Gastrocnemius medialis (tissue), 4 donors: Measurements from ENCODE around the gene CPTP. TPM values are rescaled to one million over a fixed set of nuclear protein-coding genes. Genes with fewer than 3 reads are reported as not detected.

Experiments
- ATAC-seq, 2 donors: fragments of 150-250 bp; one replicate each; pipeline ENCODE4 v1.9.1; 2016
- DNase-seq, 2 donors: peaks; one replicate each; pipeline ENCODE4 v3.0.0-alpha.2; 2019
- H3K27ac ChIP-seq, 4 donors: fragments of 200-600 bp; sonication (generic); 1 replicate in 1 of 4; 2 replicates in 3 of 4; pipeline ENCODE4 v1.5.1; 2016 to 2018; ENCODE audit warnings: mild to moderate bottlenecking in 2 of 4, moderate library complexity in 1 of 4
- H3K27me3 ChIP-seq, 3 donors: fragments of 200-600 bp; sonication (generic) in 2 of 3; 1 replicate in 1 of 3; 2 replicates in 2 of 3; pipeline versions ENCODE4 v1.5.1 to v1.6.0; 2016 to 2019; ENCODE audit warnings: mild to moderate bottlenecking in 1 of 3, moderate library complexity in 1 of 3
- H3K36me3 ChIP-seq, 2 donors: fragments of 200-600 bp; sonication (generic) in 1 of 2; one replicate each; pipeline ENCODE4 v1.5.1; 2017 to 2018
- H3K4me1 ChIP-seq, 2 donors: fragments of 200-600 bp; sonication (generic) in 1 of 2; one replicate each; pipeline ENCODE4 v1.5.1; 2016 to 2017; ENCODE audit warnings: mild to moderate bottlenecking in 2 of 2
- H3K4me3 ChIP-seq, 4 donors: fragments of 200-600 bp; sonication (generic) in 3 of 4; 1 replicate in 1 of 4; 2 replicates in 3 of 4; pipeline ENCODE4 v1.5.1; 2016 to 2019; ENCODE audit warnings: mild to moderate bottlenecking in 2 of 4
- H3K9me3 ChIP-seq, 3 donors: fragments of 200-600 bp; sonication (generic) in 2 of 3; 1 replicate in 1 of 3; 2 replicates in 2 of 3; pipeline ENCODE4 v1.5.1; 2016 to 2019
- CTCF ChIP-seq, 5 experiments: fragments of 450-650 bp in 3 of 5; fragments of 200-600 bp in 2 of 5; sonication (generic) in 2 of 5; IDR thresholded peaks in 4 of 5; conservative IDR thresholded peaks in 1 of 5; 1 replicate in 4 of 5; 2 replicates in 1 of 5; pipeline ENCODE4 v1.5.1; 2016 to 2019; ENCODE audit warnings: antibody characterized with exemption in 5 of 5, mild to moderate bottlenecking in 3 of 5, moderate library complexity in 3 of 5
- POLR2A ChIP-seq, 2 donors: fragments of 450-650 bp; IDR thresholded peaks; one replicate each; pipeline ENCODE4 v1.6.1; 2017; ENCODE audit warnings: antibody characterized with exemption in 2 of 2, mild to moderate bottlenecking in 2 of 2, moderate library complexity in 2 of 2
- in situ Hi-C, 4 donors: fragments of 200-750 bp; cut with MboI; loops; one replicate each; pipeline versions ENCODE4 v1.15.0 to v1.8.0; 2017; ENCODE audit warnings: low sequenced_read_pairs in 4 of 4
- intact Hi-C: fragments of 100-400 bp; cut with DNase I; formaldehyde crosslinking; loops from one replicate; pipeline ENCODE4 v1.15.1; 2023; ENCODE audit warnings: low total_unique reads
- total RNA-seq, 4 donors: library from RNA; depleted of rRNA; stranded (reverse); fragments of >200 nt; gene quantifications; one replicate each; pipeline versions ENCODE4 v1.1.0 to v1.2.3, GENCODE V29; 2016

Gene CPTP
- total RNA-seq, 4 donors from 2014 or later = 22.7 to 64.9 (median 34.0) TPM

GRCh38 chr1:1330366-1331067 is 5.9 kb downstream of the CPTP start:
- DNase-seq (no peak), ATAC-seq (no peak)
- Histone ChIP-seq H3K4me3 (no peak overlapping the region), H3K36me3 (peaks cover 0 to 9% of the 10 kb centered on the region in 2 donors), H3K9me3 (no peaks in the 10 kb centered on the region), H3K27ac (no peak overlapping the region), H3K27me3 (no peaks in the 10 kb centered on the region), H3K4me1 (peaks cover 34 to 42% of the 10 kb centered on the region in 2 donors)
- in situ Hi-C loops = no loop called here
- TF ChIP-seq POLR2A (IDR thresholded peaks at IDR 0.05) (no peak), CTCF (IDR thresholded peaks at IDR 0.05 in 4 of 5, conservative IDR thresholded peaks at IDR 0.05 in 1 of 5) (no peak)
- intact Hi-C loops = no loop called here

- intact Hi-C loops (no loop called here), in situ Hi-C loops (no loop called here)
- peaks cover 26 to 34% of the 10 kb centered on the region in 2 donors for H3K4me1 ChIP-seq
- H3K27me3 ChIP-seq = no peaks in the 10 kb centered on the region
- TF ChIP-seq CTCF (IDR thresholded peaks at IDR 0.05 in 4 of 5, conservative IDR thresholded peaks at IDR 0.05 in 1 of 5) = no peak
- TF ChIP-seq POLR2A (IDR thresholded peaks at IDR 0.05) = no peak
- no peaks in the 10 kb centered on the region for H3K9me3 ChIP-seq
- peaks cover 0 to 15% of the 10 kb centered on the region in 2 donors for H3K36me3 ChIP-seq
- no peak within 1 kb of the TSS for H3K27ac ChIP-seq
- H3K4me3 ChIP-seq = no peak within 1 kb of the TSS
- ATAC-seq (peak in 1 of 2 donors; percentile 14), DNase-seq (no peak)
Measured at GRCh38 chr1:1331068-1331965, 6.7 kb downstream of the CPTP start, which contains the start of gene TAS1R3. TAS1R3 (plus strand) TSS chr1:1331280; CDS start chr1:1331346, 66 bp downstream.

GRCh38 chr1:1332031-1332755 is 7.6 kb downstream of the CPTP start:
- no peak for ATAC-seq
- peaks cover 21 to 27% of the 10 kb centered on the region in 2 donors for H3K4me1 ChIP-seq

More at GRCh38 chr1:1332031-1332755, 7.6 kb downstream of the CPTP start:
- intact Hi-C loops (no loop called here), in situ Hi-C loops (no loop called here)
- Histone ChIP-seq H3K4me3 (no peak overlapping the region), H3K9me3 (no peaks in the 10 kb centered on the region), H3K36me3 (peaks cover 0 to 21% of the 10 kb centered on the region in 2 donors), H3K27ac (no peak overlapping the region), H3K27me3 (no peaks in the 10 kb centered on the region)
- no peak for DNase-seq
- no peak for TF ChIP-seq CTCF (IDR thresholded peaks at IDR 0.05 in 4 of 5, conservative IDR thresholded peaks at IDR 0.05 in 1 of 5)
- TF ChIP-seq POLR2A (IDR thresholded peaks at IDR 0.05) = no peak
